Measurements from ENCODE around the gene RNF150. TPM values are rescaled to one million over a fixed set of nuclear protein-coding genes. Genes with fewer than 3 reads are reported as not detected.

RNF150 gene
- total RNA-seq, 1 donor from 2014 or later: 53.3 TPM

DNA sequence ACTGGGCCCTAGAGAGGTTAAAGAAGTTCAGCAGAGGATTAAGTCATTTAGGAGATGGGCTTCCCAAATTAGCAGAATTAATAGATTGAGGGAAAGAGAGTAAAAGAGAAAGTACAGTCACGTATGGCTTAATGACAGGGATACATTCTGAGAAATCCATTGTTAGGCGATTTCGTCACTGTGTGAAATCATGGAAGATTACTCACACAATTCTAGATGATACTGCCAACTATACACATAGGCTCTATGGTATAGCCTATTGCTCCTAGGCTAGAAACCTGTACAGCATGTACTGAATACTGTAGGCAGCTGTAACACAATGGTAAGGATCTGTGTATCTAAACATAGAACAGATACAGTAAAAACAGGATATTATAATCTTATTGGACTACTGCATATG lies 180.6 kb downstream of the RNF150 start:
- intact Hi-C loops (cut with DNase I): no loop called here
- ATAC-seq (ENCODE audit: poor library complexity) (no peak), DNase-seq (no peak)

DNA sequence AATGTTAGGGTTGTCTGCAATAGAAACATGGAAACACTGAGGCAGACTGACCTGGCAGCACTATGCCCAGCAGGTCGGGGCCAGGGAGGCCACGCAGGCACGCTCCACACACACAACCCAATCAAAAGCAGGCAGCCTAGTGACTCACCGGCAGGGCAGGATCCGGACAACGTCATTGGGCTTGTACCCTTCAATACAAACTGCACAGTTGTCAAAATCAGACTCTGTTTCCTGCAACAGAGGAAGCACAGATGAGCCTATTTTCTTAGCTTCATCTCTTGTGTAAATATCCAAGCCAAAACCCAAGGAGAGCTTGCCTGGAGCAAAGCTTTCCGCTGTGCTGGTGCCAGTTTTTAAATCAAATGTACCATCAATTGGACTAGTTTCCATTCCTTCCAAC lies 185.8 kb downstream of the RNF150 start:
- intact Hi-C loops (cut with DNase I): no loop called here
- DNase-seq (no peak), ATAC-seq (ENCODE audit: poor library complexity) (no peak)

DNA sequence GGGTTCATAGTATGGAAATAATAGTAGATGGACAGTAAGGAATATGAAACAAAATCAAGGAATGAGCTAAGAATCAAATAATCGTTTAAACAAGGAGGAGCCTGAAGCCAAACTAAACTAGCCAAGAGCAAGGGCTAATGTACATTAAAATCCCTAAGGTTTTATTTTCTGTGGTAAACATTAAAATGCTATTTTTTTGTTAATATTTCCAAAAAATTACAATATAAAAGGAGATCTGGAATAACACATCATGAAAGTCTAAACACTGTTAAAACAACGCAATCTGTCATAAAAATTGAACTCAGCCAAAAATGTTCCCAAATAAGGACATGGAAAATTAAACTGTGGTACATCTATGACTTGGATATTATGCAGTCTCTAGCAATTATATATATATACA lies 188.2 kb downstream of the RNF150 start:
- DNase-seq (no peak), ATAC-seq (ENCODE audit: poor library complexity) (no peak)
- intact Hi-C loops (cut with DNase I): no loop called here

DNA sequence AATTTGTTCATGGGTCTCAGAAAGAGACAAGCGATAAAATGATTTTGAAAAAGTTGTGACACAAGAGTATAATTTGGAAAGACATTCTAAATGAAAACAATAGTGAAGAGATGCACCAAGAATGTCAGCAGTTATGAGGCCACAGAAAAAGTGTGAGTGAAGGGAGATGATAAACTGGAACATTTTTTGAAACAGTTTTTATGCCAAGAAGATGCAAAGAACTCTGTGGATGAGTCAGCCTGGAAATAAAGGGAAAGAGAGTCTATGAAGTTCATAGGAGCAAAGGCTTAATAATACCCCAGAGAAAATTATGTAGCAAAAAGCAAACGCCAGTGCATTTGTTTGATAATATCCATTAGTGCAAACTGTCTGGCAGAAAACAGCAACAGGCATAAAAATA lies 188.7 kb downstream of the RNF150 start:
- ATAC-seq (ENCODE audit: poor library complexity) (no peak), DNase-seq (no peak)
- intact Hi-C loops (cut with DNase I): no loop called here

DNA sequence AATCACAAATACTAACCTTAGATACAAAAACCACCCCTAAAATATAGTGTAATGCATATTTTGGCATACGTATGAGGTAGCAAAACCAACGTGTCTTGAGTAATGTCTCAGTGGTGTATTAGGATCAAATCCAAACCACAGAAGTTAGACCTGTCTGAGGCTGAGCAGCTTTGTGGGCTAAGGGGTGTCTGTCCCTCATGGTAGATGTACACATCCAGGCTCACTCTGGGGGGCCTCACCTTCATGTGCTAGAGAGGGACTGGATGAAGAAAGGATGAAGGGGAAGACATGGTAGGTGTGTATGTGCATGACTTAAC lies 189.1 kb downstream of the RNF150 start:
- DNase-seq: no peak
- ATAC-seq (ENCODE audit: poor library complexity): no peak
- intact Hi-C loops (cut with DNase I): no loop called here

DNA sequence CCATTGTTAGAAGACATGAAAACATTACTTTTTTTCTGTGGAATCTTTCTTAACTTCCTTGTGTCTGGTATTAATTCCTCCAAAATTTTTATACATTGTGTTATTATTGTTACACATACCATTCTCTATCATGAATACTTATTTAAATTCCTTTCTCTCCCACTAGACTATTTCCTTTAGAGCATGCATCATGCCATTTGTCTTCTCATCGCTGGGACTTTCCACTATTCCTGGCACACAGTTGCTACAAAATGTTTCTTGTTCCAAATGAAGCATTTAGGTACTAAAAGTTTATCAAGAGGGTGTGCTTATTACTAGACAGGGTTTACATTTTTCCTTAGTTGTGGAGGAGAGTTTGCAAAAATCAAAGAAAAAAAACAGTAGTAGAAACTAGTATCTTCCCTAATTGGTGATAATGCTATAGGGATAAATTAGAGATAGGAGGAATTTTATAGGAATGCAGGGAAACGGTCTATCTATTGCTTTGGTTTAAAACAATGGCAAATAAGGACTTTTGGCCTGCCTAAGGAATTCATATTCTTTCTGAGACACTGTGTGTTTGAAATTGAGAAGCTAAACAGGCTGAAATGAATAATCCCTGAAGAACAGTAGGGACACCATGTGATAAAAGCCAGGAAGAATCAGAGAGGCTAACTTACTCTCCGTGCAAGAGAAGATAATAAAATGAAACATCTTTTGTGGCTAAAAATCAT lies 189.6 kb downstream of the RNF150 start:
- DNase-seq (no peak), ATAC-seq (ENCODE audit: poor library complexity) (no peak)
- intact Hi-C loops (cut with DNase I): no loop called here

DNA sequence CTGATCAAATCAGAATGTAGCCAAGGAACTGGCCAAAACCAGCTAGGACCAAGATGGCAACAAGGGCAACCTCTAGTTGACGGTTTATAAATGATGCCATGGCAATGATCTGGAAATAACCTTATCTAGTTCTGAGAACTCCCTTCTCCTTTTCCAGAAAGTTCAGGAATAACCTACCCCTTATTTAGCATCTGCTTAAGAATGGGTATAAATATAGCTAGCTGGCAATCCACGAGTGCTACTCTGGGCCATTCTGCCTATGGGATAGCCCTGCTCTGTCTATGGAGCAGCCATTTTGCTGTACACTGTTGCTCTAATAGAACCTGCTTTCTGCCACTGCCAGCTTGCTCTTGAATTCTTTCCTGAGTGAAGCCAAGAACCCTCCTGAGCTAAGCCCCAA lies 192.7 kb downstream of the RNF150 start:
- intact Hi-C loops (cut with DNase I): no loop called here
- ATAC-seq (ENCODE audit: poor library complexity) (peak; percentile 46), DNase-seq (no peak)

DNA sequence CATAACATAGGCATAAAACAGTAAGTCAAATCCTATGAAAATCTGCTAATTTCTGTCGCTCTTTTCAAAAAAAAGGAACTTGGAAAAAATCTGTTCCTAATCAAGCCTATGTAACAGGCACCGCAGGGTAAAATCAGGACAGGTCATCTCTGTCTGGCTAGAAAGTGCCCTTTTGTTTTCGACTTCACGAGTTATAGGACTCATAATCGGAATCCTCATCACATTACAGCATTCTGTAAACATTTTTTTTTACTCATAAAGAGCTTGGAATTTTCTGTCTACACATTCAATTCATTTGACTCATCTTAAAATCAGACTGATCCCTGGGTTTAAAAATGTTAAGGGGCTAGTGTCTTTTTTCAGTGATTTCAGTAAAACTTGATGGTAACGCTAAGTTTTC lies 195.4 kb downstream of the RNF150 start:
- intact Hi-C loops (cut with DNase I): no loop called here
- ATAC-seq (ENCODE audit: poor library complexity) (no peak), DNase-seq (no peak)

DNA sequence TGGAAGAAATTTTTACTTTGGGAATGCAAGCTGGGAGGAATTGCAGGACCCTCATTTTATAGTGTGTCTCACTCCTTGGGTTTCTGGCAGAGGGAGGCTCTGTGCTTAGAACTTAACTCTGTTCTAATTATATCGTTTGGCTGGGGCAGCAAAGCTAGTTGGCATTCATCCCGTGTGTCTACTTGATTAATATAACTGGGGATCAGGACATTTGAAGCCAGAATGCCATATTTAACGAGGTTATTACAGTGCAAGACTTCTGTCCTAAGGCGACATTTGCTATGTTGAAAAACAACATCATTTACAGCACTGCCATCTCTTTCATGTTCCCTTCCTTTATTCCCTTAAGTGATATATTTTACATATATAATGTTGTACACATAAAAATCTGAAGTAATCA lies 198.0 kb downstream of the RNF150 start:
- intact Hi-C loops (cut with DNase I): no loop called here
- no peak for DNase-seq
- ATAC-seq (ENCODE audit: poor library complexity): peak; percentile 80

DNA sequence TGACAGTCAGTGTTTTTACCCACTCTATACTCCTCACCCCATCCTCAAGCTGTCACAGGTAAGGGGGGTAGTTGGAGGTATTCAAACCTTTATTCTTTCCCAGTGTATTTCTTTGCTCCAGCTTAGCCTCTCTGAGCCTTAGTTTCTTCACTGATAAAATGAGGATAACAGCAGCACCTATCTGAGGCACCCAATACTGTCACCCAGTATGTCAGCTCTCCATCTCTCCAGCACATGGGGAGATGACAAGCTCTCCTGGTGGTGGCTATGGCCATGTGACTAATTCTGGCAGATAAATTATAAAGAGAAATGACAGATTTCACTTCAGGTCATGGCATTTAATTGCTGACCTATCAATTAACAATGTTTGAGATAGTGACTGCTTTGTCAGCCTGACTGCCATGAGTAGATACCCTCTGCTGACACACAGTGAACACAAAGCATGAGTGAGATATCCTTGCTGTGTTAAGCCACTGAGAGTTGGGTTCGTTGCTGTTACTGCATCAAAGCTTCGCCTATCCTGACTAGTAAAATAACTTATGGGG lies 200.7 kb downstream of the RNF150 start:
- intact Hi-C loops (cut with DNase I): no loop called here
- ATAC-seq (ENCODE audit: poor library complexity) (no peak), DNase-seq (no peak)

DNA sequence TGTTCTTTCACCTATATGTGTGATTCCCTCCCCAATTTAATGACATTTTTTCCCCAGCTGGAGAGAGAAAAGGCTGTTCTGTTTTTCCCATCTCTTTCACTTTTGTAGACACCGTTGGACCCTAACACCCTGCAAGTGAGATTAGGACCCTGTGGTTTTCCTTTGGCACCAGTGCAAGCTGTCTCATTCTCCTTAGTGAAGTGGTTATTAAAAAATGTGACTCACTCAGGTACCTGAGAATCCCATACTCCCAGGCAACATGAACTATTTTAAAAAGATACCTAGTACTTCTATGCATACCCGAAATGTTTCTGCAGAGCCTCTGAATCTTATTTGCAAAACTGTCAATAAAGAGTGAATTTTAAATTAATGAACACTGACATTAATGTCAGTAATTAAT lies 201.4 kb downstream of the RNF150 start:
- ATAC-seq (ENCODE audit: poor library complexity) (no peak), DNase-seq (no peak)
- intact Hi-C loops (cut with DNase I): no loop called here

DNA sequence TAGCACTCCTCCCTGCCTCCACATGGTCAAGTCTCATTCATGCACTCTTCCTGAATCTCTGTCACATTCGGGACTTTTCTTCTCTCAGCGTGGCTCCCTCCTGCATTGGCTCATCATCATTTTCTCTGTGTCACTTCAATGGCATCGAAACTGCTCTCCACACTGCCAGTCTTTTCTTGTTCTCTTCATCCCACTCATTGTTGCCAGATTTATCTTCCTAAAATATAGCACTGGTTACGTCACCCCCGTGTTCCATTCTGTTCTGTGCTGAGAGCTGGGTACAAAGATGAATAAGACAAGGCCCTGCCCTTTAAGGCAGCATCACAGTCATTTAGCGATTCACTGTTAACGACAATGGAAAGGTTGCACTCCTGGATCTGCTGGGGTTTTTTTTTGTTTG lies 202.7 kb downstream of the RNF150 start:
- ATAC-seq (ENCODE audit: poor library complexity) (peak; percentile 83), DNase-seq (no peak)
- intact Hi-C loops (cut with DNase I): no loop called here

DNA sequence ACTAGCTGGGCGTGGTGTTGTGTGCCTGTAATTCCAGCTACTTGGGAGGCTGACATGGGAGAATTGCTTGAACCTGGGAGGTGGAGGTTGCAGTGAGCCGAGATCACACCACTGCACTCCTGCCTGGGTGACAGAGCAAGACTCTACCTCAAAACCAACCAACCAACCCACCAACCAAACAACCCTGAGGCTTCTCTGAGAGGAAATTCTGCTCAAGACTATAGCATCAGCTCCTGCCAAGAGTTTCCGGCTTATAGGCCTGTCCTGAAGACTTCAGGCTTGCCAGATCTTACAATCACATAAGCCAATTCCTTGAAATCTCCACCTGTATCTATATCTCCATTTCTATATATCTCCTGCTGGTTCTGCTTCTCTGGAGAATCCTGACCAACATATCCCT lies 203.3 kb downstream of the RNF150 start:
- ATAC-seq (ENCODE audit: poor library complexity): no peak
- intact Hi-C loops (cut with DNase I): no loop called here

DNA sequence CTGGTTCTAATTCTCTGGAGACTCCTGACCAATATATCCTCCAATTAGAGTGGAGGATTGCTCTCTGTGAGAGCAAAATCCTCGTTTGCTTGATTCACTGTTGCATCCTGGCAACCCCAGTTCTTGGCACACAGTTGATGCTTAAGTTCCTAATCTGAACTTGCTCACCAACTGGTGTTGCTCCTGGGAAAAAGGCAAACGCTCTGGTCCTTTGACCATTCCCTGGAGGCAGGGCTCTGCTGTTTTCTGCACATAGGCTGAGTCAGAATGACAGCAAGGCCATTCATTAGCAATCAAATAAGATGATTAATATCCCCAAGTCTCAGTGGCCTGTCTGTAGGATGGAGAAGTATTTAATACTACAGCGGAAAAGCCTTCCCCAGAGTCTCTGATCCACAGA lies 204.4 kb downstream of the RNF150 start:
- ATAC-seq (ENCODE audit: poor library complexity) (no peak), DNase-seq (no peak)
- intact Hi-C loops (cut with DNase I): no loop called here

More for the DNA sequence above, 203.3 kb downstream of the RNF150 start:
- DNase-seq: no peak

DNA sequence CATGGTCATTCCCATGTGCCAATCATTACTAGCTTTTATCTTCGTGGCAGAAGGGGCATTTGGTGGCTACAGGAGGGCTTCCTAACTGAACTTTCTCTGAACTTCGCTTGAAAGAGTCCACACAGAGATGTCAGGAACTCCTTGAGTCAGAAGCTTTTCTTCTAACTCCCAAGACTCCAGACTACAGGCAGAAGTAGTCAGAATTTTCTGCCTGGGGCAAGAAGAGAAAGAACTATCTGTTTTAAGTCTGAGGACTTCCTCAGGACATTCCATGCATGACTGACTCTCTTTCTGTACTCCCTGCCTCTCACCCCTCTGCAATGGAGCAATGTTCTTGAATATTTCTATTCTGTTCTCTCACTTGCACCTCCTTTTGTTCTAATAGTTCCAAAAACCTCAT lies 206.6 kb downstream of the RNF150 start:
- intact Hi-C loops (cut with DNase I): no loop called here
- ATAC-seq (ENCODE audit: poor library complexity) (no peak), DNase-seq (no peak)

DNA sequence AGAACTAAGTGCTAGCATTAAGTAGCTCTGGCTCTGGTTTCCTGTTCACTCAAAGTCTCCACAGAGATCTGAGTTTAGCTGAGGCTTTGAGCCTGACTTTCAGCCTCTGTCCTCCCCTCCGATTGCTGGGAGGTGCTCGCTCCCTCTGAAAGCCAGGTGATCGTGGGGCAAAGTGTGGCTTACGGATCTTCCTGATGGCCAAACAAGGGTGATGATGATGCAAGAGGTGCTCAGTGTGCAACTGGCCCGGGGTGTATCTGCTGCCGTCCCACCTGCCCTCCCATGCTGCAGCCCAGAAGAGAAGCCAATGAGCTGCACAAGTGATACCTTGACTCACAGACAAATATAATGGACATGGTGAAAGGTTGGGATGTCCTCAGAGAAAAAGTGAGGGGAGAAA lies 207.9 kb downstream of the RNF150 start:
- ATAC-seq (ENCODE audit: poor library complexity) (no peak), DNase-seq (no peak)
- intact Hi-C loops (cut with DNase I): no loop called here

DNA sequence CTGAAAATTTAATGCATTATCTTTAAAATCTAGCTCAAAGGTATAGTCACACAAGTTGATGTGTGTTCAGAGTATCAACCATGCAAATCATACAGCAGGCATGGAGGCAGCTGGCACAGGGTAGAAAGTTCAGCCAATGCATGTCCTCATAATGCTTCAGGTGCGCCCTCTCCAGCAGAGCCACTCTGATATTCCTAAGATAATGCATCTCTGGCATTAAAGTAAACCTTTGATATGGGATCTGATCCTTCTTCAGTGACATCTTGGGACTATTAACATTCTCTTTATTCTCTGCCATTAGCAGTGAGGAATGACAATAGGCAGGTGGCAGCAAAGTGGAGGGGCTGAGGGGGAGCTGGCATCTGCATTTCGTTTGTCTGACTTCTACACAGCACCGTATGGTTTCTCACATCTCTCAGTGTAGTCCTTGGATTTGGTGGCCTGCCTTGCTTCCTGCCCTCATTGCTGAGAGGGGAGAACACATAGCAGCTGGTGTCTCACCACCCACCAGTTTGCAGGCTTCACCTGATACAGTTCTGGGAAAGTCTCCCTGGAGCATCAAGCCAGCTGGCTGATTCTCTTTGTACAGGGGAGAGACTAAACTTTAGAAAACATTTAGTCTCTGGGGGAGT lies 208.4 kb downstream of the RNF150 start:
- ATAC-seq (ENCODE audit: poor library complexity) (peak; percentile 30), DNase-seq (no peak)
- intact Hi-C loops (cut with DNase I): no loop called here

DNA sequence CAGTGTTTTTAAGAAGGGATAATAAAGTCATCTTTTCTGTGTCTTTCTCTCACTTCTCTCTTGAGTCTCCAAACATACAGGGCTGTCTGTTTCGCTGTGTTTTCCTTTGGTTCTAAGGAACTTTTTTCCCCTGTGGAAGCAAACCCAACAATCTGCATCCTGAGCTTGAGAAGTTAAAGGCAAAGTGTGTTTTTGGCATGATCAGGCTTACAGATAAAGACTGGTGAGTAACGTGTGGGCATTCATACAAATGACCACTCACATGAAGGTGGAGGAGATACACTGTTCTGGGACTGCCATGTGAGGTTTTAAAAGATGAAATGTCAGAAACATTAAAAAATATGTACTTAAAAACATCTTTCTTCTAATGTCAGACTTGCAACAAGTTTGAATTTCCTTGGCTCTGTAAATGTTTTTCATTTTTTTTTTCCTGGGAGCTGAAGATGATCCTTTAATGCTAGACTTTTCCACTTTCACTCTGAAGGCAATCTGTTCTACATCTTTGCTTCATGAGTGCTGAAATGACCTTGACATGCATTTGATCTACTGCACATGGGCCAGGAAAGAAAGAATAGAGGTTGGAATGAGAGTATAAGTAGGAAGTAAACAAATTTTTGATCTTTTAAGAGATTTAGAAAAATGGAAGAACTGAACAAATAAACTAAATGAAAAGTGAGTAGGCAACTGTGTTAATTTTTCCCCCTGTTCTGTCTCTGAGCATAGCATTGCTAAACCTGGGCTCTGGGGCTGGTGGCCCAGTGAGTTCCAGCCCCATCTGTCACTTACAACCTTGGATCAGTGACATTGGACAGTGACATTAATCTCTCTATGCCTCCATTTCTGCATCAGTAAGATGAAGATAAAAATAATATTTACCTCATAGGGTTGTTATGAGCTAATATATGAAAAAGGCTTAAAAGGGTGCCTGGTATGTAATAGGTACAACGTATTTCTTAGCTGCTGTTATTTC lies 226.0 kb downstream of the RNF150 start:
- intact Hi-C loops (cut with DNase I): no loop called here
- ATAC-seq (ENCODE audit: poor library complexity) (peak; percentile 59), DNase-seq (no peak)

DNA sequence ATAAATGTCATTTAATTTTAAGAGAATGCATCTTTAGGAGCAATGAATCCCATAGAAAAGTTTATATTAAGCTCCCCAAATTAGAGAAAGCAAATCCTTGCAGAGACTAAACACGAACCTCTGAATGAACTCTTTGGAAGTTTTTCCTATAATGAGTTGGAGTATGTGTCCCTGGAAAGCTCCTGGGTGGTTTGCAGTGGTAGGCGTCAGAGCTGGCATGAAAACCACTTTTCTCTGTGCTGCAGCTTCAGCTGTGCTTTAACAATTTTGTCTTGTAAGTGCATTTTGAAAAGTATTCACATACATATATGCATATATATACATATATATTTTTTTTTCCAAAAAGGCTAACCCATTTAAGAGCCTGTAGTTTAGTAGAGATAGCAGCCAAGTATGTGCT lies 228.4 kb downstream of the RNF150 start:
- DNase-seq (no peak), ATAC-seq (ENCODE audit: poor library complexity) (peak; percentile 61)
- intact Hi-C loops (cut with DNase I): no loop called here
